Tibial nerve (tissue), 3 donors: ENCODE data around the gene DGKD.

Experiments used
- POLR2A ChIP-seq, 2 donors: fragments of 450-650 bp; IDR thresholded peaks; one replicate each; pipeline ENCODE4 v1.6.1; 2017; ENCODE audit warnings: antibody characterized with exemption in 2 of 2, mild to moderate bottlenecking in 2 of 2, moderate library complexity in 2 of 2
- TF ChIP-seq, protein P1 (sequence below), 5 experiments: fragments of 200-600 bp in 3 of 5; fragments of 450-650 bp in 2 of 5; sonication (generic) in 3 of 5; IDR thresholded peaks; one replicate each; pipeline ENCODE4 v1.5.1; 2016 to 2019; ENCODE audit warnings: antibody characterized with exemption in 5 of 5, mild to moderate bottlenecking in 3 of 5, moderate library complexity in 2 of 5

GRCh38 chr2:233430081-233430480, 75.8 kb downstream of the DGKD start:
- TF ChIP-seq, protein P1, sequence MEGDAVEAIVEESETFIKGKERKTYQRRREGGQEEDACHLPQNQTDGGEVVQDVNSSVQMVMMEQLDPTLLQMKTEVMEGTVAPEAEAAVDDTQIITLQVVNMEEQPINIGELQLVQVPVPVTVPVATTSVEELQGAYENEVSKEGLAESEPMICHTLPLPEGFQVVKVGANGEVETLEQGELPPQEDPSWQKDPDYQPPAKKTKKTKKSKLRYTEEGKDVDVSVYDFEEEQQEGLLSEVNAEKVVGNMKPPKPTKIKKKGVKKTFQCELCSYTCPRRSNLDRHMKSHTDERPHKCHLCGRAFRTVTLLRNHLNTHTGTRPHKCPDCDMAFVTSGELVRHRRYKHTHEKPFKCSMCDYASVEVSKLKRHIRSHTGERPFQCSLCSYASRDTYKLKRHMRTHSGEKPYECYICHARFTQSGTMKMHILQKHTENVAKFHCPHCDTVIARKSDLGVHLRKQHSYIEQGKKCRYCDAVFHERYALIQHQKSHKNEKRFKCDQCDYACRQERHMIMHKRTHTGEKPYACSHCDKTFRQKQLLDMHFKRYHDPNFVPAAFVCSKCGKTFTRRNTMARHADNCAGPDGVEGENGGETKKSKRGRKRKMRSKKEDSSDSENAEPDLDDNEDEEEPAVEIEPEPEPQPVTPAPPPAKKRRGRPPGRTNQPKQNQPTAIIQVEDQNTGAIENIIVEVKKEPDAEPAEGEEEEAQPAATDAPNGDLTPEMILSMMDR (IDR thresholded peaks at IDR 0.05), result no peak
- TF ChIP-seq POLR2A (IDR thresholded peaks at IDR 0.05), result no peak
